ENCODE data around the gene NECAB2.

The NECAB2 gene

GRCh38 chr16:83967838-83968305 is at the start of gene NECAB2:
NECAB2 (plus strand) TSS chr16:83968244; CDS start chr16:83968649, 405 bp downstream.
- no peak for DNase-seq

DNA sequence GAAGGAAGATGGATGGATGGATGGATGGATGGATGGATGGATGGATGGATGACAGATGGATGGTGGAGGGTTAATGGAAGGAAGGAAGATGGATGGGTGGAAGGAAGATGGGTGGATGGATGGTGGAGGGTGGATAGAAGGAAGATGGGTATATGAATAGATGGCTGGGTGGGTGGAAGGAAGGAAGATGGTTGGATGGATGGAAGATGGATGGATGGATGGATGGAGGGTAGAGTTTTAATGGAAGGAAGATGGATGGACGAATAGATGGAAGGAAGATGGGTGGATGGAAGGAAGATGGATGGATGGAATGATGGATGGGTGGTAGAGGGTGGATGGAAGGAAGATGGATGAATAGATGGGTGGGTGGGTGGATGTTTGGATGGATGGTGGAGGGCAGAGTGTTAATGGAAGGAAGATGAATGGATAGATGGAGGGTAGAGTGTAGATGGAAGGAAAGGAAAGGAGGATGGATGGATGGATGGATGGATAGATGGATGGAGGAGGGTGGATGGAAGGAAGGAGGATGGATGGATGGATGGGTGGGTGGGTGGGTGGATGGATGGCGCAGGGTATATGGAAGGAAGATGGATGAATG is 47.1 kb upstream of the NECAB2 start:
- DNase-seq, result no peak

GRCh38 chr16:83923581-83924365 is 44.3 kb upstream of the NECAB2 start:
- DNase-seq, result no peak

- no peak for DNase-seq
Observed at GRCh38 chr16:83924686-83925085, 43.4 kb upstream of the NECAB2 start.

GRCh38 chr16:83925095-83925905 is 42.7 kb upstream of the NECAB2 start:
- no peak for DNase-seq

DNA sequence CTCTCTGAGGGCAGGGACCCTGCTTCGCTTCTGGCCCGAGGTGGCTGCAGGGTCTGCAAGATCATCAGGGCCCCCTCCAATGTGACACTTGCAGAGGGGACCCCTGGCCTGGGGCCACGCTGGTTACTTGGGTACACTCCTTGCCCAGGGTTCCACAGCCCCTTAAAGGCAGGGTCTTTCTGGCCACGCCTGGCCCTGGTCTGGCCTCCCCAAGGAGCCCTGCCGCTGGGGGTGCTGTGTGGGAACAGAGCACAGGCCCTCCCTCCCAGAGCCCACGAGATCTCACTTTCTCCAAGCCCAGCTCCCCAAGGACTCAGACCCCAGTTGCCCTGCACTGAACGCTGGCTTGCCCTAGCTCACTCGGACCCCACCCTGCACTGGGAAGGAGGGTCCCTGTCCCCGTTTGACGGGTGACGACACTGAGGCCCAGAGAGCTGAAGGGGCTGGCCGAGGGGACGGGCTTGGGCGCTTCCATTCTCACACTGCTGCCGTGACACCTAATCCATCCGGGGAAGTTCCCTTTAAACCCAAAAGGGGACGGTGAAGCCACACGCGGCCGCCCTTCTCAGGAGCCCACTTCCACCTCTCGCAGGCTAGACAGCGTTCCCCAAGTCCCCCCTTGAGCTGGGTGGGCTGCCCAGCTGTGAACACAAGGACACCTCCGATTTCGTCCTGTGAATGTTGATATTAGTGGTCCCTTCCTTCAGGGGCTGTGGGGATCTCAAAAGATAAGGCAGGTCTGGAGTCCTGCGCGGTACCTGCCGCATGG is 41.9 kb upstream of the NECAB2 start:
- no peak for DNase-seq

GRCh38 chr16:83926726-83927397 is 41.2 kb upstream of the NECAB2 start:
- DNase-seq, result peak; percentile 48 to 77

DNA sequence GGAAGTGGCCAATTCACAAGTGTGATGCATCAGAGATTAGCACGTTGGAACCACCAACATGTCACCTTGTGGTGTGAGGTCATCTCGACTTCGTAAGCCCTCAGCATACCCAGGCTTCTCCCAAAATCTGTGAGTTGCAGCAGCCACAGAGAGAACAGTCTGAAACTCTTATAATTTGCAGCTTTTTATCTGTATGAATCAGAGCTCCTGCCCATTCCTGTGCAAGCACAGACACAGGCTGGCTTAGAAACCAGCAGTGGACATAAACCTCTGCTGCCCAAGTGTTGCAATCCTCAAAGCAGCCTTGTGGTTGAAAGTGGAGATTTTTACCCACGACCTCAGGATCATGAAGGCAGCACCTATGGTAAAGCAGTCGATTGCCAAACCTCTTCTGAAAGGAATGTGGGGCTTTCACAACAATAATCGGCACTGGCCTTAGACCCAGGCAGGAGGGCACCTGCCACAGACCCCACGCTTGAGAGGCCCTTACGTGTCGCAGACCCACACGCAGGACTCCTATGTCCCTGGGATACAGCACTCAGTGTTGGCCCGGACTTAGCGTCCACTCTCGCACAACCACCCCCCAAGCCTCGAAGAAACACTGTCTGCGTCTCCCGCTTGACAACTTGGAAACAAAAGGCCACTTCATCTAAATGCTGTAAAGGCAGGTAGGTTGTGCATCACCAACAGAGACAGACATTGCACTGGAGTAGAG is 39.5 kb upstream of the NECAB2 start:
- no peak for DNase-seq

DNA sequence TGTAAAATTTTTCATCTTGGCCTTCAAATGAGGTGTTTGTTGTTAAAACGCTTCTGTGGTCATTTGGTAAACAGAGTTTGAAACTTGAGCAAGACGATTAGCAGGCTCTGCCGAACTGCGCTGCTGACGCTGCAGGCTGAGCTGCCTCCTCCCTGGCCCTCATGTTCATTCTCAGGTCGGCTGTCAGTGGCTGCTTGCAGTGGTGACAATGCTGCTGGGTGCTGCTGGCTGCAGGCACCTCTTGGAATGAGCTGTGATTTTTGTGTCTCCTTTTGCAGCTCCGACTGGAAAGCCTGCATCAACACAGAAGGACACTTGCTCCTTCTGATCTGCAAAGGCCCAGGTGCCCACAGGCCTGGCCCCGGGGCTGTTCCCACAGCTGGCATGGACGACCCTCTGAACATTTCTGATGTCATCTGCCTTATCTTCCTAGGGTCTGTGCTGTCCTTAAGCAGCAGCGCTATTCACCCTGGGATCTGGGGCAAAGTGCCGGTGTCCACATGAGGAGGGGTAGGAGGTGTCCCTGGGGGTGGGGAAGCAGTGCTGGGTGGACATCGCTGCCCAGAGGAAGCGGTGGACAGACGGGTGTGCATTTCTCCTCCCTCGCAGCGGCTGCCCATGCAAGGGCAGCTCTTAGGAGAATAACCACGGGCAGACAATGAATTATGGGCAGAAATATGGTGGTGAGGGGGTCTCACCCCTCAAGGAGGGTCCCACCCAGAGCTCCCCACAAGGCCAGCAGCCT is 38.1 kb upstream of the NECAB2 start:
- no peak for DNase-seq

- no peak for DNase-seq
Observed at GRCh38 chr16:83930730-83931500, 37.1 kb upstream of the NECAB2 start.

DNA sequence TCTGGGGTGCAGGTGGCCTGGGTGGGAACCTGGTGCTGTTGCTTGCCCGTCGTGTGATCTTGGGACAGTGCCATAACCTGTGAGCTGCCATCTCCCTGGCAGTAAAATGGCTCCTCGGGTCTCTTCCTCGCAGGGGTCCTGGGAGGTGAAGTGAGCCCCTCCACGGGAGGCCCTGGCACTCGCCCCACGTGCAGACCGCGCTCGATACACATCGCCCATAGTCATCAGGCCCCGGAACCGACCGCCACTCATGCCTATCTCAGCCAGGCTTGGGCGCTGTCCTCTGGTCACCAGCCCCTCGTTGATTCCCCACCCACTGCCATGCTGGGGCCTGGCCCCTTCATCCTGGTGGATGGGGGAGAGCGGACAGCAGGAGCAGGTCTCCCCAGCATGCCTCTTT is 36.5 kb upstream of the NECAB2 start:
- DNase-seq, result no peak

DNA sequence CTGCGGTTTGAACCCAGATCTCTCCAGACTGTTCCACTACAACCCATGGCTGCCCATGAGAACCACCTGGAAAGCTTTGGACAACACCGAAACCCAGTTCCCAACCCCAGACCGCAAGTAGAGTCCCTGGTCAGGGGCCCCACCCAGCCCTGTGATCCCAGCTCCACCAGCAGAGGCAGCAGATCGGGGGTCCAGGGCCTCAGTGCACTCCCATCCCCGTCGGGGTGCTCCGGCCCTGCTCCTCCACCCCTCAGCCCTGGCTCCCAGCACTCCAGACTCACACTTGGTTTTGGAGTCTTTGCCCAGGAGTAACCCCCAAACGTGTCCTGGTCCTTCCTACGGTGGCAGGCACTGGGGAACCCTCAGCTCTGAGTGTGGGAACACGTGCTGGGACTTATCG is 35.7 kb upstream of the NECAB2 start:
- no peak for DNase-seq

DNA sequence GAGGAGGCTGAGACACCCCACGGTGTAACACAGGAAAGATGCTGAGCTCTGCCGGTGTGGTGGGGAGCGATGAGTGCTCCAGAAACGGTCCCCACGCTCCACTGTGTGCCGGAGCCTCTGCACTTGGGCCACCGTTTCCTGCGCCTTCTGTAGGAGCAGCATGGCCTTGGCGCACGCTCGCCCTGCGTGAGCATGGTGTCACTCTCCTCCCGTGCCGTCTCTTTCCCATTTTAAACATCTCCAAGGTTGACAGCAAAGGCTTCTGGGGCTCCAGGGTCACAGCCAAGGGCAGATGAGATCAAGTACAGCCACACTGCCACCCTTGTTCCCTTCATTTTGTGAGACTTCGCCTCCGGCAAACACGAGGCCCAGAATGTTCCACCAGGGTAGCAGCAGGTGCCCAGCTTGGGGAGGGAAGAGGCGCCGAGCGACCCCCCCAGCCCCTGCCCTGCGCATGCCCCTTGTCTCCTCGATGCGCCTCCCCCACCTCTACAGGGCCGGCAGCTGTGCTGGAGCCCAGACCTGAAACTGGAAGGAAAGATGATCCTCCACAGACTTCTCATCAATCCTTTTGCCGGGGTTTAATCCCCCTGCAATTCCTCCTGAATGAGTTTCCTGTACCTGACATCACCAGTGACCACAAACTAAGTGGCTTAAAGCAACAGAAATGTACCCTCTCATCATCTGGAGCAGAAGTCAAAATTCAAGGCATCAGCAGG is 34.9 kb upstream of the NECAB2 start:
- no peak for DNase-seq

- DNase-seq, result no peak
Observed at GRCh38 chr16:83933885-83934683, 34.0 kb upstream of the NECAB2 start.

DNA sequence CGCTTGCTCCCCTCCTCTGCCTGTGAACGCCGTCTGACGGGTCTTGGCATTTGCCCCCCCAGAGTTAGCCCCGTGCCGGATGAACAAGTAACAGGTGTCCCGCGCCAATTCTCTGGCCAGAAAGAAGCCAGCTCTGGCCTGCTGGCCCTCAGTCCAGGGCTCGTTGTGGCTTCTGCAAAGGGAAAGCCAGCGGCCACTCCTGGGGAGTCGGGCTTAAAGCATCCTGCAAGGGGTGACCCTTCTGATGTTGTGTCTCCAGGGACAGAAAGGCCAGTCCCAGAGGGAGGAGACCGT is 33.4 kb upstream of the NECAB2 start:
- no peak for DNase-seq

DNA sequence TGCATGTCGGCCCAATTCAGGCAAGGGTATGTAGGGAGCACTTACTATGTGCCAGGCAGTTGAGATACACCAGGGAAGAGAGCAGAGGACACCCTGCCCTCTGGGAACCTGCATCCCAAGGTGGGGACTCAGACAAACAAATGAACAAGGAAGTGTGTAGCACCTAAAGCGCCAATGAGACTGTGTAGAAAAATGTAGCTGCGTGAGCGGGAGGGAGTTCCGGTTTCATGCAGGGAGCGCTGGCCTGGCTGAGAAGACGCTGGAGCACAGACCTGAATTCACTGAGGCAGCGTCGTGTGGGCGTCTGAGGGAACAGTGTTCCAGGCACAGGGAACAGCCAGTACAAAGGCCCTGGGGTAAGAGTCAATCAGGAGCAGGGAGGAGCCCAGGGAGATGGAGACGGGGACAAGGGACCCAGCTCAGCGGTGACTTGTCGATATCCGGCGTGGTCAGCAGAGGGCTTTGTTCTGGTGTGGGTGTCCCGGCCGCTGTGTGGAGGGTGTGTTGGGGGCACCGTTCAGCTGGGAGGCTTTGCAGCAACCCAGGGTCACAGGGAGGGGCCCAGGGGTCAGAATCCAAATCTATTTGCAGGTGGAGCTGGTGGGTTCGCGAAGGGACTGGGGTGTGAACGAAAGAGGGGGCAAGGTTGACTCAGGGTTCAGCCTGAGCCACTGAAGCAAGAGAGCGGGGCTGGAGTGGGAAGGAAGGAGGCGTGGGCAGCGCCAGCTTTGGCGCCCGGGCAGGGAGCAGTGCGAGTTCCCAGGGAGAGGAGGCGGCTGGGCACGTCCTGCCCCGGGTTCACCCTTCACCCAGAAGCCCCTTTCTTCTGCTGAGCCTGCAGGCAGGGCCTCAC is 32.8 kb upstream of the NECAB2 start:
- no peak for DNase-seq

GRCh38 chr16:83935858-83936255 is 32.2 kb upstream of the NECAB2 start:
- DNase-seq, result no peak
